AG09309 (cell line): ENCODE measurements around the gene ALX3.

ENCODE experiments used
- DNase-seq: peaks from one replicate; pipeline ENCODE4 v3.0.0-alpha.2; 2010; ENCODE audit warnings: low read depth
- H3K4me3 ChIP-seq: 2 replicates; pipeline ENCODE4 v1.5.1; 2011; ENCODE audit warnings: mild to moderate bottlenecking, low read depth, low read length, moderate library complexity; ENCODE audit not compliant: control insufficient read depth
- TF ChIP-seq, protein P1 (sequence below): IDR thresholded peaks from 2 replicates; pipeline ENCODE4 v1.5.1; 2011; ENCODE audit warnings: mild to moderate bottlenecking, low read depth, low read length, inconsistent platforms; ENCODE audit not compliant: insufficient read depth, control insufficient read depth; ENCODE audit errors: missing control alignments

Gene ALX3

DNA sequence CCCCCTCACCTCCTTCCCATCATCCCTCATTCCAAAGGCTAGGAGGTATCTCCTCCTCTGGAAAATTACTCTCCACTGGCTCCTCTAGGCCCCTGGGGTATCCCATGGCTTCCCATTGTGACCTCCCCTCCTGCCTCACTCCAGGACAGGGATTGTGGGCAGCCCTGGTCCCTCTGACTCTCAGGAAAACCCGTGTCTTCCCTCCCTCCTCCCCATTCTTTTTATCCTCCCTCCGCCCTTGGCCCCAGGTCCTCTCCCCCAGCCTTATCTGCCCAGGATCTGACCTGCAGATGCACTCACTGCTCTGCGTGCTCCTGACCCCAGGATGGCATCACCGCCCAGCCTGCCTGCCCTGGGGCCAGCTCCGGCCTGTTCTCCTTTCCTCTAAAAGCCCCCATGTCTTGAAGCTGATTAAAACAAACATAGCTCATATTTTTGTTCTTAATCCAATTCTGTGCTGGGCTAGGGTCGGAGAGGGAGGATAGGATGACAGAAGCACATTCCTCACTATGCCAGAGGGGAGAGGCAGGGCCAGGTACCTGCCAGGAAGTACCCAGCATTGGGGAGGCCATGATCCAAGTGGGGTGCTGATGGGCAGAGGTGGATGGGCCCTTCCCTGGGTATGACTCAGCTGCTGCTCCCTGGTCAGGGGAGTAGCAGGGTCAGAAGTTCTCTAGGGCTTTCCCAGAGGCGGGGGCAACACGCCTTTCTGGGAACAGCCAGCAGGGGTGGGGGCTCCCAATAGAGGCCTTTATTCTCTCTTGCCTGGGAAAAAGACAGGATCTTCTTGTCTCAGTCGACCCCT lies 28.0 kb upstream of the ALX3 start:
- TF ChIP-seq, protein P1, sequence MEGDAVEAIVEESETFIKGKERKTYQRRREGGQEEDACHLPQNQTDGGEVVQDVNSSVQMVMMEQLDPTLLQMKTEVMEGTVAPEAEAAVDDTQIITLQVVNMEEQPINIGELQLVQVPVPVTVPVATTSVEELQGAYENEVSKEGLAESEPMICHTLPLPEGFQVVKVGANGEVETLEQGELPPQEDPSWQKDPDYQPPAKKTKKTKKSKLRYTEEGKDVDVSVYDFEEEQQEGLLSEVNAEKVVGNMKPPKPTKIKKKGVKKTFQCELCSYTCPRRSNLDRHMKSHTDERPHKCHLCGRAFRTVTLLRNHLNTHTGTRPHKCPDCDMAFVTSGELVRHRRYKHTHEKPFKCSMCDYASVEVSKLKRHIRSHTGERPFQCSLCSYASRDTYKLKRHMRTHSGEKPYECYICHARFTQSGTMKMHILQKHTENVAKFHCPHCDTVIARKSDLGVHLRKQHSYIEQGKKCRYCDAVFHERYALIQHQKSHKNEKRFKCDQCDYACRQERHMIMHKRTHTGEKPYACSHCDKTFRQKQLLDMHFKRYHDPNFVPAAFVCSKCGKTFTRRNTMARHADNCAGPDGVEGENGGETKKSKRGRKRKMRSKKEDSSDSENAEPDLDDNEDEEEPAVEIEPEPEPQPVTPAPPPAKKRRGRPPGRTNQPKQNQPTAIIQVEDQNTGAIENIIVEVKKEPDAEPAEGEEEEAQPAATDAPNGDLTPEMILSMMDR = no peak
- H3K4me3 ChIP-seq = no peak overlapping the region
- DNase-seq = no peak

DNA sequence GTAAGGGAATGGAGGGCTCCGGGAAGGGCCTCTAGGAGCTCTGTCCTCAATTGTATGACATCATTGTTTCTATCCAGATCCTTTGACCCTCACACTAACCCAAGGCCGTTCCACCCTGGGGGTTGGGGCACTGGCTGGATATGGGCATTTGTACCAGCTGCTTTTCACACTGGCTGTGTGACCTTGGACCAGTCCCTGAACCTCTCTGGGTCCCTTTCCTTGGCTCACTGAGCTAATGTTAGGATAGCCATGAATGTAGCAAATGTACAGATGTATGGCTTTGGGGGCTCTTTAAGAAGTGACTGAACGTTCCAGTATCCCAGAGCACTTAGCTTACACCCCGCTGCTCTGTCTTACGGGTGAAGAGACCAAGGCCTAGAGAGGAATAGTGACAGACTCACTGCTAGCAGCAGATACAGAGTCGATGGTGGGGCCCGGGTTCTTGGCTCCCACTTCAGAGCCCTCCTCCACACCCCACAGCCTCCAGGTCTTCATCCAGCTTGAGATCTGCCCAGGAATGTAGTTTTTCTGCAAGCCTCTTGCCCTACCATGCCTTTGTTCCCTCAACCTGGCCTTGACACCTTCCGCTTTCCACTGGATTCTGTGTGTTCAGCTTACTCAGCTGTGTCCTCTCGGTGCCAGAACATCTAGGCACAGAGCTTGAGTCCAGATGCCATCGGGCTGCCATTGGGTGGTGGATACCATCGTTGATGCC lies 27.2 kb upstream of the ALX3 start:
- H3K4me3 ChIP-seq = no peak overlapping the region

DNA sequence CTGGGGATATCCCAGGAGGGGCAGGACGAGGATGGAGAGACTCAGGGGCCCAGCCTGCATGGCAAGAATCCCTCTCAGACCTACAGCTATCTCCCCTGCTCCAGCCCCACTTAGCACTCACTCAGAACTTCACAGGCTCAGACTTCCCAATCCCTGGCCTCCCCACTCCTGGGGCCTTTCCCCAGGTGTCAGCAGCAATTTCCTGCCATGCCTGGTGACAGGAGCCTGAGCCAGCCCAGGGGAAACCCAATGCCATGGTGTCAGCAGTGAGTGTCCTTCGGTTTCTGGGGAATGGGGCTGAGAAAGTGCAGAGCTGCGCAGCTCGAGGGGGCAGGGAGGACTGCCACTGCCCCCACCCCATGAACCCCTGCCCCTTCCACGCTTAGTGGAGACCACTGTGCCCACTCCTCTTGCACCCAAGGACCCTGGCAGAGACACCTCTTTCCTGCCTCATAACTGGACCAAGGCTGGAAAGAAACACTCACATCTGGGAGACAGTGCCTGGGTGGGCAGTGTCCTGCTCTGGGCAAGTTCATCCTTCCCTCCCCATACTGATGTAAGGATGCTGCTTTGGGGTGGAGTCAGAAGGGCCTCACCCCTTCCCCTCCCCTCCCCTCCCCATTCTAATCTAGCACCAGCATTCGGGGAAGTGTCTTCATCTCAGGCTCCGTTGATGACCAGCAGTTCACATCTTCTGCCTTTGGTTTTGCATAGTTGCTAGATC lies 24.6 kb upstream of the ALX3 start:
- TF ChIP-seq, protein P1 = no peak
- DNase-seq = no peak
- no peak overlapping the region for H3K4me3 ChIP-seq

More for the DNA sequence above, 27.2 kb upstream of the ALX3 start:
- DNase-seq = no peak
- TF ChIP-seq, protein P1 = no peak

DNA sequence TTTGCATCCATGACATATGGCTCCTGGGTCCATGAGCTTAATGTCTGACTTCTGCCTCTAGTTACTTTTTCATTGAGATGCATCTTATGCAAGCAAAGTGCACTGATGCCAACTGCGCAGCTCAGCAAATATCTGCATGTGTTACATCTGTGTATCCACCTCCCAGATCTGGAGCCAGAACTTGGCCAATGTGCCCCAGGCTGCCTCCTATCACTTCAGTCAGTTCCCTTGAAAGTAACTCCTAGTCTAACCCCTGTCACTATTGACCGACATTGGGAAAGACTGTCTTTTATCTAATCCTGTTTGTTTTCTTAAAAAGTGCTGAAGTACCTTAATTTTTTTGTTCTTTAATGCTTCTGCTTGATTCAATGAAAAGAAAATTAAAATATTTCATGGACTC lies 22.5 kb upstream of the ALX3 start:
- DNase-seq = no peak
- H3K4me3 ChIP-seq = no peak overlapping the region
- TF ChIP-seq, protein P1 = no peak

DNA sequence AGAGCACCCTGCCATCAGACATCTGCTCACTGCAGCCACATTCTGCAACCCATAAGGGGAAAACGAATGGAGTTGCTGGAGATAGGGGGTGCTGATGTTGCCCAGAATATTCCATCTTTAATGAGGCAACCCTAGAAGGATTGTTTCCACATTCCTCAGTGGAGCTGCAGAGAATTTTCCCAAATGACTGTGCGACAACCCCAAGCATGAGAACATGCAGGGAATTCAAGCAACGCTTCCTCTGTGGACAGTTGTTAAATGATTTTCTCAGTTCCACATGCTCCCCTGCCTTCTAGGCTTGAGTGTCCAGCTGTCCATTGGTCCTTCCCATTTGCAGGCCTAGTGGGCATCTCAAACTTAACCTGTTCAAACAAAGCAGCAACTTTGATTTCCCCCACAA lies 21.3 kb upstream of the ALX3 start:
- H3K4me3 ChIP-seq = no peak overlapping the region
- DNase-seq = no peak
- TF ChIP-seq, protein P1 = no peak

DNA sequence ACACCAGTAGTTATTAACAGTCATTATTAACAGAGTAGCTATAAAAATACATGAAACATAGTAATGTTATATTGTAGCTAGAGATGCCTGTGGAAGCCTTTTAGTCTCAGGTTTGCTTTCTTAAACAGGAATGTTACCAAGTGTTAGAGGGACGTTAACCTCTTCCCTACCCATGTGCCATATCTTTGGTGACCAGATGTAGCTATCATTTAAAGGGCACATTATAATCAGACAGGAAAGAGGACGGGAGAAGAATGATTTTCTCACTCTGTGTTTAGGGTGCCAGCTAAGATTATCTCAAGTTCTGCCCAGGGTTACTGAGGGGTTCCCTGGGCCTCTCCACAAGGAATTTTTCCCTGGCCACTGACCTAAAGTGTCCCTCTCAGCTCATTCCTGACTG lies 20.9 kb upstream of the ALX3 start:
- TF ChIP-seq, protein P1 = no peak
- no peak overlapping the region for H3K4me3 ChIP-seq
- no peak for DNase-seq
